GM13976 (cell line): ENCODE measurements around the gene ZFYVE19.

Source experiments
- DNase-seq: peaks from one replicate; pipeline ENCODE4 v3.0.0; 2012; ENCODE audit warnings: low spot score
- in situ Hi-C: fragments of 300-500 bp; cut with MboI; formaldehyde crosslinking; loops from one replicate; pipeline ENCODE4 v1.12.0; 2022; ENCODE audit warnings: low sequenced_read_pairs, mixed read lengths, inconsistent platforms; ENCODE audit not compliant: unreplicated experiment
- TF ChIP-seq, protein P1 (sequence below): IDR thresholded peaks from 2 replicates; pipeline ENCODE4 v1.5.1; 2012; ENCODE audit warnings: borderline replicate concordance, mild to moderate bottlenecking; ENCODE audit not compliant: insufficient read depth; ENCODE audit errors: extremely low read depth, missing control alignments, control extremely low read depth

ZFYVE19 gene

DNA sequence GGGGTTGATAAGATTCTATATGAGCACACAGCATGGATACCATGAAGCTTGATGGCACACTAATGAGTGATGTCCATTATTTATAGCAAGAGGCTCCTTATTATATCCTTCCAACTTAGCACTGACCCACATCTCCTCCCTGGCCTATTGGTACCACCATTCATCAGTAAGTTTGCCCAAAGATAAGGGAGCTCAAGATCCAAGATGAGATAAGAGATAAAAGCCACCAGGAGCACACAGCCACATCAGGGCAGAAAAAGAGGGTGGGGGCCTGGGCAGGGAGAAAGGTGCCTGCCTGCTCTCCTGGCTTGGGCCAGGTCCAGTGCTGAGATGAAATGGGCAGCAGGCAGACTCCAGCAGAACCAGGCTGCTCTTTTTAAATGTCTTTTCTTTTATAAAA, 26.0 kb downstream of the ZFYVE19 start:
- no peak for DNase-seq
- in situ Hi-C loops: no loop called here
- TF ChIP-seq, protein P1, sequence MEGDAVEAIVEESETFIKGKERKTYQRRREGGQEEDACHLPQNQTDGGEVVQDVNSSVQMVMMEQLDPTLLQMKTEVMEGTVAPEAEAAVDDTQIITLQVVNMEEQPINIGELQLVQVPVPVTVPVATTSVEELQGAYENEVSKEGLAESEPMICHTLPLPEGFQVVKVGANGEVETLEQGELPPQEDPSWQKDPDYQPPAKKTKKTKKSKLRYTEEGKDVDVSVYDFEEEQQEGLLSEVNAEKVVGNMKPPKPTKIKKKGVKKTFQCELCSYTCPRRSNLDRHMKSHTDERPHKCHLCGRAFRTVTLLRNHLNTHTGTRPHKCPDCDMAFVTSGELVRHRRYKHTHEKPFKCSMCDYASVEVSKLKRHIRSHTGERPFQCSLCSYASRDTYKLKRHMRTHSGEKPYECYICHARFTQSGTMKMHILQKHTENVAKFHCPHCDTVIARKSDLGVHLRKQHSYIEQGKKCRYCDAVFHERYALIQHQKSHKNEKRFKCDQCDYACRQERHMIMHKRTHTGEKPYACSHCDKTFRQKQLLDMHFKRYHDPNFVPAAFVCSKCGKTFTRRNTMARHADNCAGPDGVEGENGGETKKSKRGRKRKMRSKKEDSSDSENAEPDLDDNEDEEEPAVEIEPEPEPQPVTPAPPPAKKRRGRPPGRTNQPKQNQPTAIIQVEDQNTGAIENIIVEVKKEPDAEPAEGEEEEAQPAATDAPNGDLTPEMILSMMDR: no peak

DNA sequence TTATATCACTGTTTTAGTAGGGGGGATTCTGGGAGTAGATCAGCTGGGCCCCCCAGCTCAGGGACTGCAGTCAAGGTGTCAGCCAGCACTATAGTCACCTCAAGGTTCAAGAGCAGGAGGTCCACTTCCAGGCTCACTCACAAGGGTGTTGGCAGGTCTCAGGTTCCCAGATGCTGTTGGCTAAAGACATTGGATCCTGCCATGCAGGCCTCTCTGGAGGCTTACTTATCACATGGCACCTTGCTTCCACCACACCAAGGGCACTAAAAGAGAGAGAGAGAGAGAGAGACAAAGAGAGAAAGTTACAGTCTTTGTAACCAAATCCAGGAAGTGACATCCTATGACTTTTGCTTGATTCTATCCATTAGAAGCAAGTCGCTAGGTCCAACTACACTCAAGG, 29.1 kb downstream of the ZFYVE19 start:
- in situ Hi-C loops: no loop called here
- no peak for DNase-seq
- TF ChIP-seq, protein P1: no peak

DNA sequence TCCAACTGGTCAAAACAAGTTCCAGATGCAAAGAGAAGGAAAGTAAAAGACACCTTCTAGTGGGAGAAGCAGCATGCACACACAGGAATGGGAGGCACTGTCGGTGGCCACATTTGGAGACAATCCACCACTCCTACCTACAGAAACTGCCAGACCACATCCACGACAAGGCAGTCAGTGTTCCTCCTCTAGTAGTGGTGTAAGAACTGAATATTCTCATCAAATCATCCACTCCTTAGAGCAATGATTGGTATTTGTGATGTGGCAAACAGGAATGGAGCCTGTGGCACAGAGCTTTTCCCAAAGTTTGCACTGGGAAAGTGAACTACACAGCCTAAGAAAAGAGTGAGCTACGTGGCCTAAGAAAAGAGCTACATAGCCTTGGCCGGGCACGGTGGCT, 31.9 kb downstream of the ZFYVE19 start:
- TF ChIP-seq, protein P1: no peak
- in situ Hi-C loops: no loop called here
- no peak for DNase-seq

DNA sequence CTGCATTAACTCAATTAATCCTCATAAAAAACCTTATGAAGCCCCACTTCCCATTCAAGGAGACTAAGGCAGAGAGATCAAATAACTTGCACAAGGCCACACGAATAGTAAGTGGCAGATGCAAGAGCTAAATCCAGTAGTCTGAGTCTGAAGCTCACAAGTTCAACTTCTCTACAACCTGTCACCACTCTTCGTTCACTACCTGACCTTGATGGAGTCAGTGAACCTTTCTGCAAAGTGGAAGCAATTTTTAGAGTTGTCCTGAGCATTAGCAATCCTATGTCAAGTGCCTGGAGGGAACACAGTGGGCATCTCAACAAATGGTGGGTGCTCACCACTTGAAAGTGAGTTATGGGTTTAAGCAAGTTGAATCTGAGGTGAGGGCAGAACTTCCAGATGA, 34.9 kb downstream of the ZFYVE19 start:
- in situ Hi-C loops: no loop called here
- no peak for DNase-seq
- TF ChIP-seq, protein P1: no peak

DNA sequence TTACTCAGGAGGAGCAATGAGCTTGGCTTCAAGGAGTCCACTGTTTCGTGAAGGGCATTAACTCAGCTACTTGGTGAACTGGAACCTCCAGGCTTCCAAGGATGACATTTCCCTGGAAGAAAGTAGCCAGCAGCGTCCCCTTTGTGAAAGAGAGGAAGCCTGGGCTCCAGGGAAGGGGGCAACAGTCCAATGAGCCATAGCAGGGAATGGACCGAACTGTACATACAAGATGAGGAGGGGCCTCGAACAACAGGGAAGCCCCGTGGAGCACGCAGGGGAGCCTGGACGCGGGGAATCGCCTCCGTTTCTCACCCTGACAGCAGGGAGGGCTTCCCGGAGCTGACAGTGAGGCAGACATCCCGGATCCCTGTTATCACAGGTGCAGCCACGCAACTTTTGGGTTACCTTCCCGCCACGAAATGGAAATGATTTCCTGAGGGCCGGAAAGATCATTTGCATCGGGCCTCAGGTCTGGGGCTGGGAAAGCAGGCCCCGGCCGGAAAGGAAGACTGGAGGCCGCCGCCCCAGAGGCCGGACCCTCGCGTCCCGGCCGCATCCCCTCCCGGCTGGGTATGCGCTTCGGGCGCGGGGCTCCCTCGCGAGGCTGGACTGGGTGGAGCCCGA, 36.5 kb downstream of the ZFYVE19 start:
- no peak for DNase-seq
- in situ Hi-C loops: no loop called here
- TF ChIP-seq, protein P1: no peak

DNA sequence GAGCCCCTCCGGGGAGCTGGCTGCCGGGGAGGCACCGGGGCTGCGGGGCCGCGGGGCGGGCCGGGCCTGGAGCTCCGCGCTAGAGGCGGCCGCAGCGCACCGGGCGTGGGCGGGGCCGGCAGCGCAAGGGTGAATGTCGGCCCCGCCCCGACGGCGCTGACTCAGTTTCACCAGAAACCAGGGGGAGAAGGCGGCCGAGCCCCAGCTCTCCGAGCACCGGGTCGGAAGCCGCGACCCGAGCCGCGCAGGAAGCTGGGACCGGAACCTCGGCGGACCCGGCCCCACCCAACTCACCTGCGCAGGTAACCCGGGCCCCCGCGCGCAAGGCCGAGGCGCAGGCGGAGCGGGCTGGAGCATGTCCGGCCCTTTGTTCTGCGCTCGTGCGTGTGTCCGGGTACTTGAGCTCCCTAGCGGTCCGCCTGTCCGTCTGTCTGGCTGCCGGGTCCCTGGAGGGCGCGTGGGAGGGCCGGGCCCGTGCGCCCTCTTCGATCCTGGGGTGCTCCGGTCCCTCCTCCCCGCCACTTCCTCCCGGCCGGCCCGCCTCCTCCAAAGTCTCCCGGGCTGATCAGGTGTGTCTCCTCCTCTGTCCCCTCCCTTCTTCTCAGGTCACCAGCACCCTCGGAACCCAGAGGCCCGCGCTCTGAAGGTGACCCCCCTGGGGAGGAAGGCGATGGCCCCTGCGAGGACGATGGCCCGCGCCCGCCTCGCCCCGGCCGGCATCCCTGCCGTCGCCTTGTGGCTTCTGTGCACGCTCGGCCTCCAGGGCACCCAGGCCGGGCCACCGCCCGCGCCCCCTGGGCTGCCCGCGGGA, 37.2 kb downstream of the ZFYVE19 start, which contains the start of gene SPINT1:
TSS of gene SPINT1 (plus strand) at position 164 of the 811 bp plus-strand sequence. CDS start at position 671, 507 bp downstream.
- peak; percentile 81 for DNase-seq
- in situ Hi-C loops: no loop called here
- TF ChIP-seq, protein P1: no peak
